ENCODE results near the gene ASIC3. TPM values are rescaled to one million over a fixed set of nuclear protein-coding genes. Genes with fewer than 3 reads are reported as not detected.

The ASIC3 gene
- total and polyA plus RNA-seq, 2 of the 8 experiments (the other 6 are each of a cell fraction or from before 2014, with no cell fraction given), result 1.6 to 1.9 TPM

DNA sequence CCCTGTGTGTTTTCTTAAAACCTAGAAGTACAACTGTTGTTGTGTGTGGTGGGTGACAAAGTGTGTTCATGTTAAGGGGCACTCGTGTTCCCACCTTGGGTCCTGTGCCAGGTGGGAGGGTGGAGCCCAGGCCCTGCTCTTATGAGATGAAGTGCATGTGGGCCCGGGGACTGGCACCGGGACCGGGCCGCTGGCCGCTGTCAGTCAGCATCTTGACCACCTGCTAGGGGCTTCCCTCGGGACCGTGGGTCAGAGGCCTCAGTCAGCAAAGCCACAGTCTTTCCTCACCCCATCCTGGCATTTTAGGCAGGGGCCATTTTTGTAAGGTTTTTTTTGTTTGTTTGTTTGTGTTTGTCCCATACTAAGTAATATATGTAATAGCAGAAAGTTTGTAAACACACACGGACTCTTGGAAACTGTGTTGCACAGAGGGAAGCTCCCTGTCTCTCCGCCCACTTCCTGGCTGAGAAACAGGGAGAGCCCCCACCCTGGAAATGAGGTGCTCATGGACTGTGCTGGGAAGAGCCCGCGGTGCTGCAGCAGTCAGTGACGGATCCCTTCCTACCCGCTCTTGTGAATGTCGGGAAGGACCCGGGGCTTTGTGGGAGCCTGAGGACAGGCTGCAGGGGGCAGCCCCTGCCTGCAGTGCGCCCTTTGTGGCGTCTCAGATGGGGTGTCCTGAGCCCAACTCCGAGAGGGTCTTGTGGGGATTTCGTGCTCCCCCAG lies 51.3 kb downstream of the ASIC3 start:
- WGBS, 2 experiments (ENCODE audit: extremely low coverage in 1 of 2, insufficient coverage in 1 of 2, insufficient read length in 1 of 2, insufficient replicate concordance in 2 of 2, low coverage in 1 of 2, low lambda C conversion rate in 2 of 2, missing lambda C conversion rate in 1 of 2), result 89% methylated on average over 20 of the region's 20 CpGs; no CpG with 5 or more reads in 1 of the 2 experiments
- CTCF ChIA-PET (ENCODE audit: partially characterized antibody), result interaction anchor here (0.9 to 22.4 kb wide), 4 partner anchors 10 to 87 kb away, joined by 3 to 448 read pairs (median 19); partner anchors contain the start of genes AGAP3 and TMUB1
- H3K9ac ChIP-seq (replicated peaks in 1 of 4; ENCODE audit: extremely low read depth in 1 of 4, low read depth in 3 of 4, low read length in 3 of 4), result no peak overlapping the region
- TF ChIP-seq BRCA1 (IDR thresholded peaks at IDR 0.05; ENCODE audit: low read depth, low read length) (no peak), RXRA (IDR thresholded peaks at IDR 0.05; ENCODE audit: insufficient read depth, low read depth, low read length) (no peak), POLR2AphosphoS5 (IDR thresholded peaks at IDR 0.05; ENCODE audit: low read depth, low read length) (no peak), MAFK (IDR thresholded peaks at IDR 0.05; ENCODE audit: low read depth, low read length) (no peak), CBX8 (IDR thresholded peaks at IDR 0.05; ENCODE audit: borderline replicate concordance, low read depth, low read length) (no peak), SP2 (IDR thresholded peaks at IDR 0.05; ENCODE audit: low read length) (no peak), EP300 (IDR thresholded peaks at IDR 0.05; ENCODE audit: borderline replicate concordance in 1 of 2, low read depth in 2 of 2, low read length in 2 of 2) (no peak), SP1 (IDR thresholded peaks at IDR 0.05; ENCODE audit: low read depth, low read length) (no peak)
- TF ChIP-seq, protein P1, sequence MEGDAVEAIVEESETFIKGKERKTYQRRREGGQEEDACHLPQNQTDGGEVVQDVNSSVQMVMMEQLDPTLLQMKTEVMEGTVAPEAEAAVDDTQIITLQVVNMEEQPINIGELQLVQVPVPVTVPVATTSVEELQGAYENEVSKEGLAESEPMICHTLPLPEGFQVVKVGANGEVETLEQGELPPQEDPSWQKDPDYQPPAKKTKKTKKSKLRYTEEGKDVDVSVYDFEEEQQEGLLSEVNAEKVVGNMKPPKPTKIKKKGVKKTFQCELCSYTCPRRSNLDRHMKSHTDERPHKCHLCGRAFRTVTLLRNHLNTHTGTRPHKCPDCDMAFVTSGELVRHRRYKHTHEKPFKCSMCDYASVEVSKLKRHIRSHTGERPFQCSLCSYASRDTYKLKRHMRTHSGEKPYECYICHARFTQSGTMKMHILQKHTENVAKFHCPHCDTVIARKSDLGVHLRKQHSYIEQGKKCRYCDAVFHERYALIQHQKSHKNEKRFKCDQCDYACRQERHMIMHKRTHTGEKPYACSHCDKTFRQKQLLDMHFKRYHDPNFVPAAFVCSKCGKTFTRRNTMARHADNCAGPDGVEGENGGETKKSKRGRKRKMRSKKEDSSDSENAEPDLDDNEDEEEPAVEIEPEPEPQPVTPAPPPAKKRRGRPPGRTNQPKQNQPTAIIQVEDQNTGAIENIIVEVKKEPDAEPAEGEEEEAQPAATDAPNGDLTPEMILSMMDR (IDR thresholded peaks at IDR 0.05; ENCODE audit: control extremely low read depth in 1 of 3, insufficient read depth in 1 of 3, low read depth in 1 of 3, low read length in 3 of 3), result no peak

More for the DNA sequence above, 51.3 kb downstream of the ASIC3 start:
- H3K79me1 ChIP-seq (ENCODE audit: low read depth, low read length), result peaks cover 18% of the 10 kb centered on the region
- DNase-seq (ENCODE audit: low read depth in 1 of 2, low spot score in 2 of 2) (no peak), FAIRE-seq (no peak)
- H3K56ac ChIP-seq (replicated peaks; ENCODE audit: insufficient read length, low read depth, low read length), result no peak overlapping the region
- H4K20me1 ChIP-seq (replicated peaks in 1 of 2; ENCODE audit: control insufficient read depth in 1 of 2, insufficient read depth in 2 of 2, low read length in 2 of 2), result peaks cover 18 to 39% of the 10 kb centered on the region in 2 experiments
- H3K4ac ChIP-seq (replicated peaks; ENCODE audit: insufficient read length, low read depth, low read length), result no peak overlapping the region
- H3K27me3 ChIP-seq (replicated peaks in 1 of 4; ENCODE audit: control insufficient read depth in 3 of 4, extremely low read depth in 1 of 4, insufficient read depth in 3 of 4, low read length in 3 of 4), result no peaks in the 10 kb centered on the region
- 0 out of 2 replicates have a peak overlapping the region, but pooled peaks have one; percentile 66 for H2BK5ac ChIP-seq (ENCODE audit: low read depth, low read length)
- peaks cover 0 to 58% of the 10 kb centered on the region in 2 experiments; a peak in 2 of 4 replicates for H3K79me2 ChIP-seq (ENCODE audit: control insufficient read depth in 1 of 2, insufficient read depth in 2 of 2, low read length in 2 of 2)
- no peak overlapping the region for H2BK20ac ChIP-seq (ENCODE audit: low read length)
- H4K91ac ChIP-seq (replicated peaks; ENCODE audit: insufficient read length, low read length), result no peak overlapping the region
- H3K4me1 ChIP-seq (replicated peaks in 1 of 4; ENCODE audit: control insufficient read depth in 3 of 4, insufficient read depth in 4 of 4, low read length in 3 of 4), result peaks cover under 1 to 25% (median 14%) of the 10 kb centered on the region in 4 experiments
- H2AK5ac ChIP-seq (ENCODE audit: low read depth, low read length), result 0 out of 2 replicates have a peak overlapping the region, but pooled peaks have one; percentile 39
- no peak overlapping the region for H2BK120ac ChIP-seq (replicated peaks; ENCODE audit: low read depth, low read length)
- H3K18ac ChIP-seq (ENCODE audit: extremely low read depth, low read length), result no peak overlapping the region
- no peak overlapping the region for H2AFZ ChIP-seq (ENCODE audit: low read length)
- H3K9me3 ChIP-seq (ENCODE audit: insufficient read depth in 2 of 2, low read depth in 1 of 2, low read length in 1 of 2), result no peaks in the 10 kb centered on the region
- H3K27ac ChIP-seq (ENCODE audit: low read depth, low read length), result no peak overlapping the region
- POLR2A ChIA-PET (ENCODE audit: partially characterized antibody), result interaction anchor here (0.6 to 1.5 kb wide), 2 partner anchors 20 to 180 kb away, joined by 3 to 5 read pairs; no protein-coding TSS in a partner anchor
- H4K5ac ChIP-seq (ENCODE audit: insufficient read length, low read depth, low read length), result no peak overlapping the region
- H3K4me3 ChIP-seq (ENCODE audit: extremely low read depth in 1 of 4, insufficient read depth in 2 of 4, low read depth in 3 of 4, low read length in 4 of 4), result no peak overlapping the region
- H3K23ac ChIP-seq (ENCODE audit: insufficient read length), result no peak overlapping the region
- peak overlapping the region; percentile 12; the same call in 1 of the 2 replicates for H4K8ac ChIP-seq (ENCODE audit: extremely low read depth, insufficient read depth, low read length)
- no peak overlapping the region for H2BK15ac ChIP-seq (ENCODE audit: low read length)
- no peak overlapping the region for H3K14ac ChIP-seq (ENCODE audit: insufficient read length)
- H2BK12ac ChIP-seq (ENCODE audit: low read depth, low read length), result peak overlapping the region; percentile 60; the same call in 1 of the 2 replicates
- H3K4me2 ChIP-seq (ENCODE audit: insufficient read depth in 1 of 2, low read depth in 2 of 2, low read length in 2 of 2), result no peak overlapping the region
- H3K36me3 ChIP-seq (ENCODE audit: control insufficient read depth in 2 of 4, insufficient read depth in 4 of 4, low read length in 3 of 4), result no peaks in the 10 kb centered on the region
- no peaks in the 10 kb centered on the region; the same call in 1 of the 2 replicates for H3K23me2 ChIP-seq (ENCODE audit: low read depth, low read length)
